LNCaP clone FGC (cell line): ENCODE measurements around the gene GATA6.

Source experiments
- DNase-seq: peaks from one replicate; pipeline ENCODE4 v3.0.0-alpha.2; 2011; ENCODE audit warnings: low read depth
- H3K4me3 ChIP-seq: 2 replicates; pipeline ENCODE4 v1.5.1; 2011; ENCODE audit warnings: mild to moderate bottlenecking, low read depth, low read length, control low read depth
- CTCF ChIP-seq: IDR thresholded peaks from 2 replicates; pipeline ENCODE4 v1.5.1; 2012; ENCODE audit warnings: mild to moderate bottlenecking; ENCODE audit not compliant: control insufficient read depth, insufficient read depth; ENCODE audit errors: extremely low read depth

GATA6 gene

DNA sequence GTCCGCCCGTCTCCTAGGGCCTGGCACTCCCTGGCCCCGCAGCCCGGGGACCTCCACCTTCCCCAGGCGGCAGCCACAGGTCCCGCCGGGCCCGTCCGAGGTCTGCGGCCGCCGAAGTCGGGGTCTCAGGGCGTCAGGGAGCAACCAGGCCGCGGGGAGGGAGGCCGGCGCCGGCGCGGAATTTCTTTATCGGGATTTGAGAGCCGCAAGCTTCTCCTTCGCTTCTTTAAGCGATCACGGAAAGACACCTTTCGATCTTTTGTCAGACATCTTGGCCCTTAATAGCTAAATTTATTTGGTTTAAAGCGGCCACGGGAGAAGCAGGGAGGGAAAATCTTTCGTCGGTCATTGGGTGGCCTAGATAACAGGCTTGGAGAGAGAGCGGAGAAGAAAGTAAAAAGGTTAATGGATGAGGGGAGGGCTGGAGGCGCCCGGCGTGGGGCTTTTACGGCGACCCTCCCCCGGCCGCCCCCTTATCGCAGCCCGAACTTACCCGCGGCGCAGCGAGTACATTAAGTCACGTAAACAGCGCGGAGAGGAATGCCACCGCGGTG is 4.3 kb upstream of the GATA6 start:
- no peak overlapping the region for H3K4me3 ChIP-seq
- no peak for DNase-seq
- TF ChIP-seq CTCF: no peak

DNA sequence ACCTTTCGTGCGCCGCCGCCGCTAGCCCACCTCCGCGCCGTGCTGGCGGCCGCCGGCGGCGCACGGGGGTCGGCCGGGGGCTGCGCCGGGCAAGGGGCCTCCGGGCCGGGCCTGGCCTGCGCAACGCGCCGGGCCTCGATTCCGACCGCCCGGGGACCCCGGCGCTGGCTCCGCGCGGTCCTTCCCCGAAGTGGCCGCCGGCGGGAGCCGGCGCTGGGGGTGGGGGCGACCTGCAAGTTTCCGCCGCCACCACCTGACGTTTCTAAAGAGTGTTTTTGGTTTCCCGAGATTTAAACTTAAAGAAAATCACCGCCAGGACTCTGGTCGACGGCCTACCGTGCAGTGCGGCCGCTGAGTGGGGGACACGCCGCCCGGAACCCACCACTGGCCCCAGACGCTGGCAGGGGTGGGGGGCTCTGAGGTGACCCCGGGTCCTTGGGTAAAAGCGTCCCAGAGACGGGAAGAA is 3.8 kb upstream of the GATA6 start:
- no peak overlapping the region for H3K4me3 ChIP-seq

DNA sequence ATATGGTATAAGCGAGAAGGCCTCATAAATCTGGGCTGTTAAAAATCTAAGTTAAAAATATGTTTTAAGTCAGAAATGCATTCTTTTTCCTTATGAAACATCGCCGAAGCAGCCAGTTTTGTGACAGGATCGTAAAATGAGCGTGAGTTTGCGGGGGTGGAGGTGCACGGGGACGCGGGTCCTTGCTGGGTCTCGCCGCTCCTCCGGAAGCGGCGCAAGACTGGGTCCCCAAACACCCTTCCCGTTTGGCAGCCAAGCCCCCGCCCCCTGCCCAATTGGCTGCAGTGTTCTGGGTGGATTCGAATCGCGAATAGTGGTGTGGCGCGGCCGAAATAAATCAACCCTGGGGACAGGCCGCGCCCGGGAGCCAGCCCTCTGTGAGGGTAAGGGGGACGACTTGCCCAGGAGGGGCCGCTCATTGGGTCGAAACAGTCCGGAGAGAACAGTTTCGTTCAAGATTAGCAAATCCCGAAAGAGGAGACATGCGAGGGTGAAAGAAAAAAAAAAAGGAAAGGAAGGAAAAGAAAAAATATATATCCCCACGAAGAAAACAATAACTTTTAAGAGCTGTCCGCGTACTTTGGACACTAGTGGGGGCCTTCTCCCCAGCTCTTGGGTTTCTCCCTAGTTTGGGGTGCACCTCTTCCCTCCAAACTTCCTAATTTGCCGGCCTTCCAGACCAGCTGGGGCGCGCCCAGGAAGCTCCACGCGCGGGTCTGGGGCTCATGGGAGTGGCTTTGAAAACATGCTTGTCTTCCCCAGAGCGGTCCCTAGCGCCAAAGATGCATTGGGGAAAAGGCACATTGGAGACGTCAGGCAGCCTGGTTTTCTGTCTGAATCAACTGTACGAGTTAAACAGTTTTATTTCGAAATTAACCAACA is 3.1 kb upstream of the GATA6 start:
- DNase-seq: no peak
- TF ChIP-seq CTCF: no peak
- no peak overlapping the region for H3K4me3 ChIP-seq

More for the DNA sequence above, 3.8 kb upstream of the GATA6 start:
- no peak for DNase-seq
- TF ChIP-seq CTCF: no peak

- DNase-seq: no peak
- no peak overlapping the region for H3K4me3 ChIP-seq
- no peak for TF ChIP-seq CTCF
These were observed 2.3 kb upstream of the GATA6 start for GRCh38 chr18:22167091-22167470.

DNA sequence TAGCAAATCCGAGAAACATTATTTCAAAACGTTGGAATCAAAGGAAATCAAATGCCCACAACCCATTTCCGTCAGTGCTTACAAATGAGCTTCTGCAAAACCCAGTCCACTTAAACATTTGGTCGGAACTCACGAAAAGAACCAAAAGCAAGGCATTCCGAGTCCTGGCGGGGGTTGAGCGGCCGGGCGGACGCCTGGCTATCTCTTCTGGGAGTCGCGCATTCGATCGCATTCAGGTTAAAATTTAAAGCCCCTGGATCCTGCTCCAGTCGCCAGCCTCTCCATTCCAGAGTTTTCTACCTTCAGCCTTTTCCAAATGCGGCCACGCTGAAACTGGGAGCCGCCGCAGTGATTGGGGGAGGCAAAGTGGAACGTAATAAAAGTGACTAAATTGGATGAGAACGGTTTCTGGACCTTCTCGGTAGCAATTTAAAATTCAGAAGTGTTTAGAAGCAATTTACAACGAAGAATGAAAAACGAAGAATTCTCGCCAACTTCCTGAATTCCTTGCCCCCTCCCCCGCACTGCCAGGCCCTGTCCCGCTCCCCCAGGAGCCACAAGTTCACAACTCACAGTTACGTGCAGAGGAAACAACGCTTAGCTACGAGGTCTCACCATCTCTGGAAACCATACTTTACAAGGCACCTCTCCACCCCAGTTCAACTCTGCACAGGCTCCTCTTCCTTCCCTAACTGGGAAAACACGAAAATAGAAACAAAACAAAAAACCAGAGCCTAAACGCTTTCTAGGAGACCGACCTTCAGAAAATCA is 1.7 kb upstream of the GATA6 start:
- no peak for TF ChIP-seq CTCF
- H3K4me3 ChIP-seq: peak overlapping the region; percentile 89; the same call in 1 of the 2 replicates
- no peak for DNase-seq

GRCh38 chr18:22168360-22168921 is 948 bp upstream of the GATA6 start:
- DNase-seq: no peak
- peak overlapping the region; percentile 89 for H3K4me3 ChIP-seq
- TF ChIP-seq CTCF: no peak
